Colonic mucosa (tissue), 4 donors: ENCODE results near the gene EDIL3. TPM values are rescaled to one million over a fixed set of nuclear protein-coding genes. Genes with fewer than 3 reads are reported as not detected.

Experiments used
- DNase-seq: peaks from one replicate; pipeline ENCODE4 v3.0.0-alpha.2; 2020
- H3K27ac ChIP-seq: fragments of 200-600 bp; one replicate; pipeline ENCODE4 v1.8.0; 2021
- H3K27me3 ChIP-seq: fragments of 200-600 bp; one replicate; pipeline ENCODE4 v1.8.0; 2021
- H3K36me3 ChIP-seq: fragments of 200-600 bp; one replicate; pipeline ENCODE4 v1.8.0; 2021
- H3K4me1 ChIP-seq: fragments of 200-600 bp; one replicate; pipeline ENCODE4 v1.8.0; 2021; ENCODE audit warnings: mild to moderate bottlenecking
- H3K4me3 ChIP-seq: fragments of 200-600 bp; one replicate; pipeline ENCODE4 v1.8.0; 2021
- H3K9ac ChIP-seq, 2 donors: one replicate each; pipeline ENCODE4 v1.7.0; 2013; ENCODE audit warnings: control low read depth in 2 of 2, low read depth in 2 of 2, low read length in 2 of 2
- H3K9me3 ChIP-seq: fragments of 200-600 bp; one replicate; pipeline ENCODE4 v1.8.0; 2021
- CTCF ChIP-seq: fragments of 200-600 bp; IDR thresholded peaks from one replicate; pipeline ENCODE4 v1.8.0; 2022; ENCODE audit warnings: antibody characterized with exemption, mild to moderate bottlenecking
- intact Hi-C: fragments of 100-400 bp; cut with DNase I; formaldehyde crosslinking; loops from one replicate; pipeline ENCODE4 v1.14.1; 2022
- total RNA-seq, 2 donors: library from RNA; stranded (reverse); fragmentation: NEBNext Ultra II Directional in 1 of 2; extraction: Animal tissue kit (Norgen Biotek cat#: 25700) in 1 of 2; gene quantifications; one replicate each; pipeline ENCODE4 v1.2.1, GENCODE V29; 2021
- donor health status: healthy.
- donor health status: DM: no; HTN: no; CAD: no.
- donor health status: DM: no; HTN: no; CAD: no.

EDIL3 gene
- total RNA-seq, 2 donors from 2014 or later = 23.6 to 27.5 TPM

- Histone ChIP-seq H3K4me1 (no peaks in the 10 kb centered on the region), H3K4me3 (no peak overlapping the region), H3K9me3 (no peaks in the 10 kb centered on the region), H3K27ac (no peak overlapping the region), H3K27me3 (no peaks in the 10 kb centered on the region), H3K9ac (no peak overlapping the region), H3K36me3 (no peaks in the 10 kb centered on the region)
- intact Hi-C loops = no loop called here
- DNase-seq = no peak
- TF ChIP-seq CTCF = no peak
Measured at GRCh38 chr5:84286662-84287061, 98.0 kb downstream of the EDIL3 start.

GRCh38 chr5:84285641-84286637, 98.7 kb downstream of the EDIL3 start:
- Histone ChIP-seq H3K36me3 (no peaks in the 10 kb centered on the region), H3K27me3 (no peaks in the 10 kb centered on the region), H3K4me1 (no peaks in the 10 kb centered on the region), H3K27ac (no peak overlapping the region), H3K4me3 (no peak overlapping the region), H3K9ac (no peak overlapping the region), H3K9me3 (no peaks in the 10 kb centered on the region)
- intact Hi-C loops = no loop called here
- TF ChIP-seq CTCF = no peak
- DNase-seq = no peak

GRCh38 chr5:84281383-84281782, 103.3 kb downstream of the EDIL3 start:
- intact Hi-C loops = no loop called here
- Histone ChIP-seq H3K36me3 (no peaks in the 10 kb centered on the region), H3K9ac (no peak overlapping the region), H3K9me3 (no peaks in the 10 kb centered on the region), H3K27me3 (no peaks in the 10 kb centered on the region), H3K4me3 (no peak overlapping the region), H3K27ac (no peak overlapping the region), H3K4me1 (no peaks in the 10 kb centered on the region)
- no peak for DNase-seq
- TF ChIP-seq CTCF = no peak

- no peak for DNase-seq
- no peaks in the 10 kb centered on the region for H3K4me1 ChIP-seq
- no peak overlapping the region for H3K27ac ChIP-seq
- intact Hi-C loops = loop anchor here (5.0 kb wide), 1 partner anchor 163 kb away; no protein-coding TSS in a partner anchor
- no peaks in the 10 kb centered on the region for H3K27me3 ChIP-seq
- no peaks in the 10 kb centered on the region for H3K36me3 ChIP-seq
- H3K9ac ChIP-seq = no peak overlapping the region
- no peaks in the 10 kb centered on the region for H3K9me3 ChIP-seq
- no peak overlapping the region for H3K4me3 ChIP-seq
- no peak for TF ChIP-seq CTCF
Measured at GRCh38 chr5:84279234-84279633, 105.4 kb downstream of the EDIL3 start.

GRCh38 chr5:84275609-84276008, 109.1 kb downstream of the EDIL3 start:
- no peak for TF ChIP-seq CTCF
- DNase-seq = no peak
- Histone ChIP-seq H3K27me3 (no peaks in the 10 kb centered on the region), H3K4me3 (no peak overlapping the region), H3K4me1 (no peaks in the 10 kb centered on the region), H3K9me3 (no peaks in the 10 kb centered on the region), H3K27ac (no peak overlapping the region), H3K36me3 (no peaks in the 10 kb centered on the region), H3K9ac (no peak overlapping the region)
- intact Hi-C loops = loop anchor here (5.0 kb wide), 1 partner anchor 167 kb away; no protein-coding TSS in a partner anchor
